Frontal cortex (tissue), 4 donors: ENCODE results near the gene PTGR1. TPM values are rescaled to one million over a fixed set of nuclear protein-coding genes. Genes with fewer than 3 reads are reported as not detected.
"Not testable (repeated sequence)": the region's sequence is repeated elsewhere in the genome, so short reads cannot be mapped to it uniquely, and the experiment has no call there.

ENCODE experiments used
- DNase-seq, 2 donors: peaks; one replicate each; pipeline ENCODE4 v3.0.0; 2012; ENCODE audit warnings: low spot score in 2 of 2
- FAIRE-seq: peaks from 2 replicates; lab custom pipeline; 2012; peaks lifted over from hg19 to GRCh38; lab: Jason Lieb, UNC
- total RNA-seq: library from RNA; depleted of rRNA; stranded (reverse); fragments of >200 nt; gene quantifications from one replicate; pipeline ENCODE4 v1.2.3, GENCODE V29; 2014
- donor health status: control.
- donor health status: control.
- donor health status: control.

Gene PTGR1
- total RNA-seq, 1 donor from 2014 or later = 12.2 TPM

DNA sequence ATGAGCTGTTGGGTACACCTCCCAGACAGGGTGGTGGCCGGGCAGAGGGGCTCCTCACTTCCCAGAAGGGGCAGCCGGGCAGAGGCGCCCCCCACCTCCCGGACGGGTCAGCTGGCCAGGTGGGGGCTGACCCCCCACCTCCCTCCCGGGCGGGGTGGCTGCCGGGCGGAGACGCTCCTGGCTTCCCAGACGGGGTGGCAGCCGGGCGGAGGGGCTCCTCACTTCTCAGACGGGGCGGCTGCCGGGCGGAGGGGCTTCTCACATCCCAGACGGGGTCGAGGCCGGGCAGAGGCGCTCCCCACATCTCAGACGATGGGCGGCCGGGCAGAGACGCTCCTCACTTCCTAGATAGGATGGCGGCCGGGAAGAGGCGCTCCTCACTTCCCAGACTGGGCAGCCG is 17.9 kb upstream of the PTGR1 start:
- not testable (repeated sequence) for FAIRE-seq, DNase-seq

DNA sequence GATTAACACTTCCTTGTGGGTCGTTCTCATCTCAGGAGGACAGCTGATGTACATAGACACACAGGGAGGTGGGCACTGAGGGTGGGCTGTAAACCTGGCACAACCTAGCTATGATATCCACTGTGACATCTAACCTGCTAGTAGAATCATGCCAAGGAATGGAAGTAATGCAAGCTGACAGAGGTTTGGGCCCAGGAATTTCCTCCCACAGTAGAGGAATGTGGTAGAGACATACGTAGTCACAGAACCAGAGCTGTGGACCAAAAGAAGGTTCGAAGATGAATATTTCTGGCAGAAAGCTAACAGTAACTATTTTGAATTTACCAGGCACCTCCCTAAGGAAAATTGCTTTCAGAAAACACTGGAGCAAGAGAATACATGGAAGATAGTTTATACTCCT is 16.5 kb upstream of the PTGR1 start:
- DNase-seq (no peak), FAIRE-seq (no peak)

DNA sequence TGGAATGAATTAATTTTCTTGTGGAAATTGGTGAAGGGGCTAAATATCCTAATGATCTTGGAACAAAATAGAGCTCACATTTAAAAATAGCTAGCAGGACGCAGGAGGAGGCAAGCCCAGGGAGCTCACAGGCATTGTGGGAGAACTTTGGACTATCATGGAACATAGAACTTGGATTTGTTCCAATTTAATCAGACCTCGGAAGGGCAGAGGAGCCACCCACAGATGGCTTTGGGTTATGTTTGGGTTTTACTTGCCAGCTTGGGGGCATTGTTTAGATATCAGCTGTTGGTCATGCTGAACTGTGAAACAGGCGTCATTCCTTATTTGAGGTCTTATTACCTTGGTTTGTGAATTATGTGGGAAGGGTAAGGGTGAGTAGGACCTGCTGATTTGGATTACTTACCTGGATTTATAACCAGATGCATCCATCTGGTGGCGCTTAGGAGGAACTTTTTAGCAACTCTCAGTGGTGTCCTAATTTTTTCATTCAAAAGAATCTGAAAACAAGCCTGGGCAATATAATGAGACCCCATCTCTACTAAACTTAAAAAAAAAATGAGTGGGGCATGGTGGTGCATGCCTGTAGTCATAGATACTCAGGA is 14.1 kb upstream of the PTGR1 start:
- DNase-seq (no peak), FAIRE-seq (no peak)

DNA sequence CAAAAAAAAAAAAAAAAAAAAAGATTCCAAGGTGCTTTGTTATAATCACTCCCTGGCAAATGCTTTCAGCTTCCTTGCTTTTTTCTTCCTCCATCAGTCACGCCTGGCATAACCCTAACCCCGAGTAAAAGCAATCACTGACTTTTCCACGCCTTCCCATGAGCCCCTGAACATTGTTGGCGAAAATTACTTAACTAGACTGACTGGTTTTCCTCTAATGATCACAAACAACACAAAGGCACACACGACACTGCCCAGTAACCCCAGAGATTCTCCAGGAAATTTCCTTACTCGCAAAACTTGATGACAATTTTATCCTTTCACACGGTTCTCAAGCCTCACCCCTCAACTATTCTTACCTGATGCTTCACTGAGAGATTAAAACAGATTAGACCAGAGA is 11.4 kb upstream of the PTGR1 start:
- FAIRE-seq (no peak), DNase-seq (no peak)

DNA sequence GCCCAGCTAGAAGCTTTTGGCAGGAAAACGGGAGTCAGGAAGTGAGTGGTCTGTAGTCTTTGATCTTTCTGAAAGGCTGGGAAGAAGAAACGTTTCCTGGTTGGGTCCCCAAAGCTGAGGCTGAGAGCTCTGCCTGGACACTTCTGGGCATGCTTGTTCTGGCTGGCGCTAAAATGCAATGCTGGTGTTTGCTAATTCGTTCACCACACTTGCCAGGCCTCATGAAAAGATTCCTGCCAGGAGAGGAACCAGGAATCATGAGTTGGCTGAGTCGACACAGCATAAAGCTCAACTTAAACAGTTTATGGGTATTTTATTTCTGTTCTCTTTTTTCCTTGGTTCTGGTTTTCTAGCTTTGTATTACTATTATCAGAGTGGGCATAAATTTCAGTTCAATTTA is 10.7 kb upstream of the PTGR1 start:
- FAIRE-seq (no peak), DNase-seq (no peak)

DNA sequence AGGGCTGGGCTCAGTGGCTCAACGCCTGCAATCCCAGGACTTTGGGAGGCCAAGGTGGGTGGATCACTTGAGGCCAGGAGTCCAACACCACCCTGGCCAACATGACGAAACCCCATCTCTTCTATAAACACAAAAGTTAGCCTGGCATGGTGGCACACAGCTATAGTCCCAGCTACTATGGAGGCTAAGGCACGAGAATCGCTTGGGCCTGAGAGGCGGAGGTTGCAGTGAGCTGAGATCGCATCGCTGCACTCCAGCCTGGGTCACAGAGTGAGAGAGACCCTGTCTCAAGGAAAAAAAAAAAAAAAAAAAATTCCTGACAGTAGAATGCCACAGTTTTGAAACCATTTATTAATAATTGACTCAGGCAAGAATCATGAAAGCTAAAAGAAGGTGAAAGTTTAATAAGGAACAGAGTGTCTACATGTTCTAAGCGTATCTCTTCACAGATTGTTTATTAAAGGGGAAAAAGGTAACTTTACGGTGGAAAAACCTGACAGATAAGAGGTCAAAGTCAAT is 5.7 kb upstream of the PTGR1 start:
- FAIRE-seq (no peak), DNase-seq (no peak)

DNA sequence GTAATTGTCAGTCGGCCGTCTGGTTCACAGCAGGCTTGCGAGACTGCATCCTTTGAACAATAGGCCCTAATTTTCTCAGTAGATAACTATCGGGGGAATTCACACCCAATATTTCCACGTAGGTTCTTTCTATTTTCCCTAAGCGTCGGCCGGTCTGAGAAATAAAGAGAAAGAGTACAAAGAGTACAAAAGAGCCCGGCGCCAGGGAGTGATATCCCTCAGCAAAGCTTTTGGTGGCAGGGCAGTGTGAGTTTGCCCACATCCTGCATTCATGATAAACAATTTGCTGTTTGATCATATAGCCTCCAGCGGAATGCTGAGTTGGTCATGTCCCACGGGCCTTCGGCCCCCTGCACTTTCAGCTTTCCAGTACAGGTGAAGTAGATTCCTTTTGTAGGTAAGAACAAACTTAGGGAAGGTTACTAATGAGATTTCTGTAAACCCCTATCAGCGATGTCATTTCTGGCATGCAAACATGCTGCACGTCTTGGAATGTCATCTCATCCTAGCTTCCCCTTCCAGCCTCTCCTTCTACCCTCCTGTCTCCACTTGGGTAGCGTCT is 4.7 kb upstream of the PTGR1 start:
- FAIRE-seq (no peak), DNase-seq (no peak)

DNA sequence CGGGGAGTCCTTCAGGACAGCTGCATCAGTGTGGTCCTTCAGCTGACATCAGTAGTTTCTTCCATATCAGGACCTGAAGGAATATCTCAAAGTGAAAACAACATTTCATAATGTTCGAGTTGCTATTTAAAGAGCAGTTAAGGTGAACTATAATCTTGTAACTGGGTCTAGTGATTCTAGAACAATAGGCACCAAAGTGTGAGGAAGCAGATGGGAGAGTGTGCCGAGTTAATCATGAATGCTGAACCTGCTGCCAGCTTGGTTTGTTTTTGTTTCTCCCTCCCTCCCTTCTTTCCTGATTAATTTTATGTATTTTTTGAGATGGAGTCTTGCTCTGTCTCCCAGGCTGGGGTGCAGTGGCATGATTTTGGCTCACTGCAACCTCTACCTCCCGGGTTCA is 3.6 kb upstream of the PTGR1 start:
- no peak for DNase-seq
- FAIRE-seq = no peak

DNA sequence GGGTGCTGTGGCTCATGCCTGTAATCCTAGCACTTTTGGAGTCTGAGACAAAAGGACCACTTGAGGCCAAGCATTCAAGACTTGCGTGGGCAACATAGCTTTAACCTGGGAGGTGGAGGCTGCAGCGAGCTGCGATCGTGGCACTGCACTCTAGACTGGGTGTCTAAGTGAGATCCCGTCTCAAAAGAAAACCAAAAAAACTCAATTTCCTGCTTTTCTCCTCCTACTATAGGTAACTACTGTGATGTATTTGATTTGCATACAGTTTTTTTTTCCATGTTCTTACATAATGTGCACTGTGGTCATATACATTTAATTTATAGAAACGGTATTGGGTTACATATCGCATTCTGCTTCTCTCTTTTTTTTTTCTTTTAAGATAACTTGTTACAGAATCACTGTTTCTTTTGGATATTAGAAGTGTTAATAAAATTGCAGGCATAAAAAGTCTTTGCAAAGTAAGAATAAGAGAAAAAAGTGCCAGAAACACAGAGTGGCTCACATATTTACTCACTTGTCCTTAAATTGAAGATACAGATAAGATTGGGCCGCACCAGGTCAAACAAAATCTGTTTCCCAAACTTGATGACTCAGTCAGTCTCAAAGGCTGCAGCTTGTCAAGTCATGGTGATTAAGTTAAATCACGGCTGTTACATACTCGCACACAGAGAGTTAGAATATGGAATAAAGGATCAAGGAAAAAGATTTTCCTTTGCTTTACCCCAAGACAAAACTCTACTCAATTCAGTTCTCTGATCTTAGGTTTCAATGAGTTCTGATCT is 2.0 kb upstream of the PTGR1 start:
- DNase-seq = no peak
- FAIRE-seq = no peak

DNA sequence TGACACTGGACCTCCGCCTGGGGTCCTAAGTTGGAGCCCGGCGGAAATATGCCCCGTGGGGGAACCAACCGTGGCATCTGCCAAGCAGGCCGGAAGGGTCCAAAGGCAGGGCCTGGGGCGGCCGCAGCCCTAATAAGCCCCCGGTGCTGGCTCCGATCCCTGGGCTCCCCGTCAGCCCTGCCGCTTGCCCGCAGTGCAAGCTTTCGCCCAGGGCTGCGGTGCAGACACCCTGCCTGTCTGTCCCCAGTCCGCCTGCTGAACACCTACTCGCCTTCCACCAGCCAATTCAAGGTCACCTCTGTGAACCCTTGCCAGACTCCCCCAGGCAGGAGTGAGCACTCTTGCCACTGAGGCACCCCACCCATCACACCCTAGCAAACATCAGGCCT is 502 bp upstream of the PTGR1 start:
- FAIRE-seq = no peak
- DNase-seq = no peak

DNA sequence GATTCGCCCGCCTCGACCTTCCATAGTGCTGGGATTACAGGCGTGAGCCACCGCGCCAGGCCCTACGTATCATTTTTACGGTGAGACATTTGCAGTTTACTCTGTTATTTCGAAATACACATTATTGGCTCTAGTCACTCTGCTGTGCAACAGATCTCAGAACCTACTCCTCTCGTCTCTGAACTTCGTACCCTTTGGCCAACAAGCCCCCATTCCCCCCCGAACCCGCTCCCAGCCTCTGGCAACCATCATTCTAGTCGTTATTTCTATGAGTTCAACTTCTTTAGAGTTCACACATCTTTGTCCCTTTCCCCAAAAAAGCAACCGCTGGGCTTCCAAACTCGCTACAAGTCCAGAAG is 735 bp downstream of the PTGR1 start:
- no peak for FAIRE-seq
- no peak for DNase-seq

DNA sequence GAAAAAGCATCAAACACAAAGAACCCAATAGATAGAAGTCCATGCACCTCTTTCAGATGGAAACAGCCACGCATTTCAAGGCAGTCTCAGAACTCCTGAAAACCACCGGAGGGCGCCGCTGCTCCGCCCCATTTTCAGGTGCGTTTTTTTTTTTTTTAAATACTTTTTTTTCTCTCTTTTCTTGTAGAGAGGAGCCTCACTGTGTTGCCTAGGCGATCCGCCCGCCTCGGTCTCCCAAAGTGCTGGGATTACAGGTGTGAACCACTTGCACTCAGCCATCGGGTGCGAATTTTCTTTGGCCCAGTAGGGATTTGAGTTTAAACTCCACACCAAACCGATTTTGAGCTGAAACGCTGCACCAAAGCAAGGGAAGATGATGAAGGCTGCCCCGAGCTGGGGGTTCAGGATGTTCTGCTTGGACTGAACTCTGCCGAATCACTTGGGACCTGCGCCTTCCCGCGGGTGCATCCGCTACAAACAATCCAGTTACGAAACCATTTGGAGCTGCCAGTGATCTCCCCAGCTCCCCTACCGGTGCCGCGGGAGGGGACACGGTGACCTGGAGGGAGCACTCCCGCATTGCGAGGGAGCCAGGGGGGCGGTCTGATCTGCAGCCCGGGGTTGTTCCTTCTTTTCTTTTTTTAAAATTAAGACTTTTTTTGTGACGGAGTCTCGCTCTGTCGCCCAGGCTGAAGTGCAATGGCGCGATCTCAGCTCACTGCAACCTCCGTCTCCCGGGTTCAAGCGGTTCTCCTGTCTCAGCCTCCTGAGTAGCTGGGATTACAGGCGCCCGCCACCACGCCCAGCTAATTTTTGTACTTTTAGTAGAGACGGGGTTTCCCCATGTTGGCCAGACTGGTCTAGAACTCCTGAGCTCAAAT is 1.4 kb downstream of the PTGR1 start:
- DNase-seq (peak in 1 of 2 donors; percentile 62), FAIRE-seq (no peak)

DNA sequence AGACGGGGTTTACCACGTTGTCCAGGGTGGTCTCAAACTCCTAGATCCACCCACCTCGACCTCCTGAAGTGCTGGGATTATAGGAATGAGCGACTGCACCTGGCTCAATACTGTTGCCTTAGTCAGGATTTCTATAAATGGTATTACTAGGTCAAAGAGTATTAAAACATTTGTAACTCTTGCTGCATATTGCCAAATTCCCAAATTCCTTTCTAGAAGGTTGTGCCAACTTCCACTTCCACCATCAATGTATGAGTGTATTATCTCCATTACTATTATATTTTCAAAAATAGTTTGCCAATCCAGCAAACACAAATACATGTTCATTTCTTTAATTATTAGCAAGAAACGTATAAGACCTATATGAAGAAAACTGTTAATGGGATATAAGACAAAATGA is 10.6 kb downstream of the PTGR1 start:
- no peak for DNase-seq
- no peak for FAIRE-seq

DNA sequence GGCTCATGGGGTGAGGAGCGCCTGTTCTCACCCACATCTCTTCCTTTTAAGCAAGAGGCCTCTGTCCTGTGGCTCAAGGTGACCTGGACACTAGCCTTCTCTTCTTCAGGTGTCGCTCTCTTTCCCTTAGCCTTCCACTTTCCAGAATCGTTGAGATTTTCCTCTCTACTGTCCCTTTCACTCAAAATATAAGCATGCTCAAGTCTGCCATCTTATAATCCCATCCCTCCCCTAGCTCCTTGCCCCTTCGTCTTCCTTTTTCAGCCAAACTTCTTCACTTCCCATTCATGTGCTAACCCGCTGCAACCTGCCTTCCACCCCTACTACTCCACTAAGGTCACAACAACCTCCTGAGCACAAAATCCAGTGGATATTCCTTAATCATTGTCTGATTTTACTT is 13.1 kb downstream of the PTGR1 start:
- FAIRE-seq = no peak
- no peak for DNase-seq

DNA sequence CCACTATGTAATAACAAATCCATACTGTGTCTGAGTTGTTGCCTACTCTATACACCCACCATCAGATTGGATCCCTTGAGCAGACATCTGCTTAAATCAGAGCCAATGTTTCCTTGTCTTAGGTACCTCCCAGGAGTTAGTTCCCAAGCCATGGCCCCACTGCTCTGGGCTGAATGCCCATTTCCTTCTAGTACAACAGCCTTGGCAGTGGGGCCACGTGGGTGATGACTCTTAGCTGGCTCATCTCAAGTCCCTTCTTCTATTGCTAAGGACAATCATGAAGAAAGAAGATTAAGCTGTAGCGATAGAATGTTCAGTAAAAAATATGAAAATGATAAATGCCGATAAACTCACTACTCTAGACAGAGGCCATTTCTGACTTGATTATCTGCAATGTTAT is 16.6 kb downstream of the PTGR1 start:
- FAIRE-seq = no peak

DNA sequence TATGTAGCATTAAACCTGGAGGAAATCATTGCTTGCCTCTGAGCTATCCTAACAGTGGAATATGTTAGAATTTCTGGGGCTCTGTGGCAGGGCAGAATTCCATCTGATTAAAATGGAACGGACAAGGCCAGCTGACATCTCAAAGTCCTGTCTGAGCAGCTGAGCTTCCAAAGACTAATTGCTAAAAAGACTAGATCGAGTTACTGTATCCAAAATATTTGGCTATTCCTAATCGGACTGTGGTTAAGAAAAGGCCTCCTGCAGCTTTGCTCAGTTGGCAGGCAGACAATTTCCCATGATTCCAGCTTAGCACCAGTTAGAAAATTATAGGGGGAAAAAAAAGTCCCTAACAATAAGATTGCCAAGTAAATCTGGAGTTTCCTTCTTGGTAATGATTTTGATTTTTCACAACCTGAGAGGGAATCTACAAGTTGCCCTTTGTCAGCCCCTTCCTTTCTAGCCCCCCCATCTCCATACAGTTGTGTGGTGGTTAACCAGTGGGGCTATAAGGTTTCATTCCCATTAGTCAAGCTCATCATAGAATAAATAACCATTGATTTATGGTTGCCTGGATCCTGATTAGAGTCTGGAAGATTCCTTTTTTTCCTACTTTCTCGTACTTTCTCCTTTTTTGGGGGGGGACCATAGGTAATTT is 26.4 kb downstream of the PTGR1 start:
- no peak for FAIRE-seq
- peak in 1 of 2 donors; percentile 16 for DNase-seq

More for the DNA sequence above, 16.6 kb downstream of the PTGR1 start:
- DNase-seq = no peak

DNA sequence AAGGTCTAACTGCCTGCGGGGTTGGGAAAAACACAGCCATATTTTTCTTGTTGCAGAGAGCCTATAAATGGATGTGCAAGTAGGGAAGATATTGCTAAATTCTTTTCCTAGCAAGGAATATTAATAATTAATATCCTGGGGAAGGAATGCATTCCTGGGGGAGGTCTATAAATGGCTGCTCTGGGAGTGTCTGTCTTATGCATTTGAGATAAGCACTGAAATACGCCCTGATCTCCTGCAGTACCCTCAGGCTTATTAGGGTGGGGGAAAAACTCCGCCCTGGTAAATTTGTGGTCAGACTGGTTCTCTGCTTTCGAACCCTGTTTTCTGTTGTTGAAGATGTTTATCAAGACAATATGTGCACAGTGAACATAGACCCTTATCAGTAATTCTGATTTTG is 31.3 kb downstream of the PTGR1 start:
- DNase-seq, FAIRE-seq: not testable (repeated sequence)

DNA sequence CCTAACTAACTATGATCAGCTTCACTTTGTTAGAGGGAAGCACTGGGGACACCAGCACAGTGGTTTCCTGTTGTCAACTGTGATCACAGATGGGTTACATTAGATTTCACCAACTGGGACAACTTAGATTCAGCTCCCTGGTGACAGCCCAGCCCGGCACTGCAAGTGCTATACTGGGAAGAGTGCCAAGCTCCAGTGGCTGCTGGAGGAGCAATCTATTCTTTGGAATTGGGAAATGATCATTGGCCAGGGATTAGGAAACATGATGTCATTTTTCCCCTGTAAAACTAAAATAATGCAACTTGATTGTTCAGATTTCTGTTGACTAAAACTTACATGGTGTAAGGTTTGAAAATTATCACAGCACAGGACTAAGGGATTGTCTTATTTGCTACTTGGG is 33.2 kb downstream of the PTGR1 start:
- DNase-seq = no peak
- FAIRE-seq = no peak

DNA sequence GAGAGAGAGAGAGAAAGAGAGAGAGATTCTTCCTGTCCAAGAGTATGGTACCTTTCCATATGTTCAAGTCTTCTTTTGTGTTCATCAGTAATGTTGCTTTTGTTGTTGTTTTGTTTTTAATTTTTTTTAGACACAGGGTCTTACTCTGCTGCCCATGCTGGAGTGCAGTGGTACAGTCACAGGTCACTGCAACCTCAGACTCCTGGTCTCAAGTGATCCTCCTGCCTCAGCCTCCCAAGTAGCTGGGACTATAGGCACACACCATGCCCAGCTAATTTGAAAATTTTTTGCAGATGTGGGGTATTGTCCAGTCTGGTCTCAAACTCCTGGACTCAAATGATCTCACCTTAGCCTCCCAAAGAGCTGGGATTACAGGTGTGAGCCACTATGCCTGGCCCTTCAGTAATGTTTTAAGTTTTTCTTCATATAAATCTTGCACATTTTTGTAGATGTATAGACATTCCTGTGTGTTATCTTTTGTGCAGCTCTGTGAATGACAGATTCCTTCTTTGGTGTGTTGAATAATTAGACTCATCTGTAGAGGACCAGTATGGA is 38.2 kb downstream of the PTGR1 start:
- no peak for FAIRE-seq
- DNase-seq = no peak
